Liver (tissue), 9 donors: Measurements from ENCODE around the gene ALKBH1. TPM values are rescaled to one million over a fixed set of nuclear protein-coding genes. Genes with fewer than 3 reads are reported as not detected.
"Not testable (repeated sequence)": the region's sequence is repeated elsewhere in the genome, so short reads cannot be mapped to it uniquely, and the experiment has no call there.

Experiments used
- DNase-seq: peaks from one replicate; pipeline ENCODE4 v3.0.0-alpha.2; 2017; ENCODE audit warnings: low spot score
- H3K27ac ChIP-seq, 2 donors: one replicate each; pipeline ENCODE4 v1.7.0; 2013; ENCODE audit warnings: inconsistent platforms in 2 of 2, low read length in 2 of 2, control low read depth in 1 of 2, low read depth in 1 of 2, mild to moderate bottlenecking in 1 of 2
- H3K27me3 ChIP-seq, 4 donors: one replicate each; pipeline versions ENCODE4 v1.6.1 to v1.7.0; 2013; ENCODE audit warnings: low read length in 3 of 4, inconsistent platforms in 1 of 4, mild to moderate bottlenecking in 1 of 4, moderate library complexity in 1 of 4; ENCODE audit not compliant: control insufficient read depth in 4 of 4, insufficient read depth in 4 of 4
- H3K36me3 ChIP-seq, 4 donors: one replicate each; pipeline versions ENCODE4 v1.6.1 to v1.7.0; 2013; ENCODE audit warnings: low read length in 3 of 4, mild to moderate bottlenecking in 3 of 4, low read depth in 1 of 4, moderate library complexity in 1 of 4; ENCODE audit not compliant: control insufficient read depth in 4 of 4, insufficient read depth in 3 of 4
- H3K4me1 ChIP-seq, 4 donors: one replicate each; pipeline versions ENCODE4 v1.6.1 to v1.7.0; 2013; ENCODE audit warnings: low read length in 3 of 4, mild to moderate bottlenecking in 3 of 4, moderate library complexity in 1 of 4; ENCODE audit not compliant: control insufficient read depth in 4 of 4, insufficient read depth in 4 of 4
- H3K4me3 ChIP-seq, 3 donors: one replicate each; pipeline versions ENCODE4 v1.6.1 to v1.7.0; 2013; ENCODE audit warnings: low read length in 3 of 3, control low read depth in 1 of 3, low read depth in 1 of 3, mild to moderate bottlenecking in 1 of 3
- H3K9ac ChIP-seq, 2 donors: one replicate each; pipeline ENCODE4 v1.7.0; 2013; ENCODE audit warnings: low read length in 2 of 2, mild to moderate bottlenecking in 2 of 2, moderate library complexity in 2 of 2, control low read depth in 1 of 2, low read depth in 1 of 2
- H3K9me3 ChIP-seq, 4 donors: one replicate each; pipeline versions ENCODE4 v1.6.1 to v1.7.0; 2013; ENCODE audit warnings: low read length in 3 of 4; ENCODE audit not compliant: control insufficient read depth in 4 of 4
- FOXA2 ChIP-seq: IDR thresholded peaks from 2 replicates; pipeline ENCODE4 v1.6.1; 2016; ENCODE audit warnings: antibody characterized with exemption
- GABPA ChIP-seq, 2 donors: IDR thresholded peaks in 1 of 2; conservative IDR thresholded peaks in 1 of 2; 2 replicates each; pipeline ENCODE4 v1.6.1; 2016; ENCODE audit warnings: antibody characterized with exemption in 2 of 2, mild to moderate bottlenecking in 1 of 2, moderate library complexity in 1 of 2
- HNF4G ChIP-seq: IDR thresholded peaks from 2 replicates; pipeline ENCODE4 v1.6.1; 2016; ENCODE audit warnings: antibody characterized with exemption
- JUND ChIP-seq, 2 donors: IDR thresholded peaks; 2 replicates each; pipeline ENCODE4 v1.6.1; 2016; ENCODE audit warnings: antibody characterized with exemption in 2 of 2
- MAX ChIP-seq: IDR thresholded peaks from 2 replicates; pipeline ENCODE4 v1.6.1; 2016; ENCODE audit warnings: antibody characterized with exemption
- RAD21 ChIP-seq, 2 donors: IDR thresholded peaks; 2 replicates each; pipeline ENCODE4 v1.6.1; 2016; ENCODE audit warnings: antibody characterized with exemption in 2 of 2, mild to moderate bottlenecking in 2 of 2
- REST ChIP-seq: IDR thresholded peaks from 2 replicates; pipeline ENCODE4 v1.6.1; 2016; ENCODE audit warnings: antibody characterized with exemption, mild to moderate bottlenecking
- RXRA ChIP-seq, 2 donors: IDR thresholded peaks; 2 replicates each; pipeline ENCODE4 v1.6.1; 2017 to 2018; ENCODE audit warnings: antibody characterized with exemption in 2 of 2, mild to moderate bottlenecking in 1 of 2
- TAF1 ChIP-seq: conservative IDR thresholded peaks from 2 replicates; pipeline ENCODE4 v1.6.1; 2016; ENCODE audit warnings: antibody characterized with exemption, mild to moderate bottlenecking
- YY1 ChIP-seq: IDR thresholded peaks from 2 replicates; pipeline ENCODE4 v1.6.1; 2016; ENCODE audit warnings: antibody characterized with exemption, mild to moderate bottlenecking
- WGBS: extraction: QIAGEN DNeasy Blood & Tissue Kit; methylation state at CpG from one replicate; pipeline ENCODE4 v1.1.7; 2013; 5-methylcytosine and 5-hydroxymethylcytosine counted together
- polyA plus RNA-seq, 2 donors: library from polyadenylated mRNA; stranded (reverse) in 1 of 2; unstranded in 1 of 2; fragments of 200-250 nt in 1 of 2; fragments of >200 nt in 1 of 2; fragmentation: Nextera tagmentation in 1 of 2; extraction: Ambion mirVana in 1 of 2; gene quantifications; one replicate each; pipeline versions ENCODE4 v1.2.1 to v1.2.3, GENCODE V29; 2013 to 2015
- total RNA-seq, 2 donors: library from RNA; depleted of rRNA; stranded (reverse); fragments of >200 nt; gene quantifications; one replicate each; pipeline ENCODE4 v1.2.3, GENCODE V29; 2014
- donor health status: healthy.
- donor health status: healthy.
- donor health status: healthy.
- donor health status: healthy.
- donor health status: healthy.

Gene ALKBH1
- total and polyA plus RNA-seq, 4 donors = 4.2 to 6.1 (median 5.0) TPM

DNA sequence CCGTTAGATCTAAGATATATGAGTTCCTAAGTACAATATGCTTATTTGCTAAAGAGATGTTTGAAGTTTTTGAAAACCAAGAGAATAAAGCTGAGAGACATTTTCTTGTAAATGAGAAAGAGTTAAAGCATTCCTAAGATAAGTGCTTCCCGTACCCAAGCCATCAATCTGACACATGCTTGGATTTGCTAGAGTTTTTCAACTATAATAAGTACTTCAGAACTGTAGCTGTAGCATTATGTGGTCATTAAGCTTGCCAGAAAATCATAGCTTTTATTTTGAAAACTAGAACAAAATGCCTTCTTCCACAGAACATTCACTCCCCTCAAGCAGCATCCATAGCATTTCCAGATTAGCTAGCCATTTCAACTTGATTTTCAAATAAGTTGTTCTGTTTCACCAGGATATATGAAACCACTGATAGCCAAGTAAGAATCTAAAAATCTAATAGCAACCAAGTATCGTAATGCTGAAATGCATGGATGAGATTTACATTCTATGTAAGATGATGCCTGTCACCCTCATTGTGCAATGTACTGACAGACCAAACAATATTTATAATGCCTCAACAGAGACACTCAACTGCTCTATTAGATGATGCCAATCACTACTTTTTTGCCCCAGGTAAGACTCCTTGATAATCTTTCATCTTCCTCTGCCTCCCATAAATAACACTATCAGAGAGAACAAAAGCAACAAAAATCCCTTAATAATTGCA lies 45.1 kb upstream of the ALKBH1 start:
- no peak overlapping the region for H3K9ac ChIP-seq
- H3K27ac ChIP-seq = no peak overlapping the region
- H3K9me3 ChIP-seq = no peaks in the 10 kb centered on the region
- peaks cover 8 to 53% (median 32%) of the 10 kb centered on the region in 4 donors for H3K36me3 ChIP-seq
- no peak for TF ChIP-seq RAD21 (IDR thresholded peaks at IDR 0.05)
- TF ChIP-seq FOXA2 = no peak
- TF ChIP-seq HNF4G = no peak
- TF ChIP-seq YY1 = no peak
- no peak for TF ChIP-seq RXRA (IDR thresholded peaks at IDR 0.05)
- TF ChIP-seq GABPA (IDR thresholded peaks at IDR 0.05 in 1 of 2, conservative IDR thresholded peaks at IDR 0.05 in 1 of 2) = no peak
- no peak for TF ChIP-seq TAF1
- no peaks in the 10 kb centered on the region for H3K27me3 ChIP-seq
- no peak overlapping the region for H3K4me3 ChIP-seq
- no peaks in the 10 kb centered on the region for H3K4me1 ChIP-seq
- DNase-seq = no peak
- 88% methylated on average over 3 of the region's 3 CpGs for WGBS

DNA sequence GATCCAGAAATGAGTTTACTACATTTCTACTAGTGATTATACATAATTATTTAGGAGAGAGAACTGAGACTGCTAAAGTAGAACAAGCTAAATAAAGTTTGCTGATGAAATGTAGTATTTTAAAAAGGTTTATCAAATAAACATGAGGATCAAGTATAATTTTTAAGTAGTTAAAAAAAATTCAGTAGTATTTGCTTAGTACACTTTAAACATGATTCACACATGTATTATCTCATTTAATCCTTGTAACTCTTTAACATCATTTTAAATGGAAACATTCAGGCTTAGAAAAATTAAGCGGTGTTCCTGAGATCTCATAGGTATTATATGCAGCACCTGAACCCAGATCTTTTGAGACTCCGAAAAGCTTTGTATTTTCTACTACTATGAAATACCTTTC lies 44.4 kb upstream of the ALKBH1 start:
- 98% methylated on average over 2 of the region's 2 CpGs for WGBS
- Histone ChIP-seq H3K27ac (no peak overlapping the region), H3K4me3 (no peak overlapping the region), H3K9me3 (no peaks in the 10 kb centered on the region), H3K4me1 (no peaks in the 10 kb centered on the region), H3K9ac (no peak overlapping the region), H3K36me3 (peaks cover 10 to 53% (median 33%) of the 10 kb centered on the region in 4 donors), H3K27me3 (no peaks in the 10 kb centered on the region)
- DNase-seq = no peak
- no peak for TF ChIP-seq TAF1
- no peak for TF ChIP-seq MAX
- no peak for TF ChIP-seq JUND (IDR thresholded peaks at IDR 0.05)
- no peak for TF ChIP-seq REST
- no peak for TF ChIP-seq RAD21 (IDR thresholded peaks at IDR 0.05)
- no peak for TF ChIP-seq HNF4G
- TF ChIP-seq YY1 = no peak

DNA sequence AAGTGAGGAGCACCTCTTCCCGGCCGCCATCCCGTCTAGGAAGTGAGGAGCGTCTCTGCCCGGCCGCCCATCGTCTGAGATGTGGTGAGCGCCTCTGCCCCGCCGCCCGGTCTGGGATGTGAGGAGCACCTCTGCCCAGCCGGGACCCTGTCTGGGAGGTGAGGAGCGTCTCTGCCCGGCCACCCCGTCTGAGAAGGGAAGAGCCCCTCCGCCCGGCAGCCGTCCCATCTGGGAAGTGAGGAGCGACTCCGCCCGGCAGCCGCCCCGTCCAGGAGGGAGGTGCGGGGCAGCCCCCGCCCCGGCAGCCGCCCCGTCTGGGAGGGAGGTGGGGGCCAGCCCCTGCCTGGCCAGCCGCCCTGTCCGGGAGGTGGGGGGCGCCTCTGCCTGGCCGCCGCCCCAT lies 39.6 kb upstream of the ALKBH1 start:
- 93% methylated on average over 33 of the region's 33 CpGs for WGBS
- DNase-seq, H3K4me1 ChIP-seq, H3K27ac ChIP-seq, H3K9ac ChIP-seq, H3K4me3 ChIP-seq, H3K27me3 ChIP-seq, H3K9me3 ChIP-seq: not testable (repeated sequence)
- H3K36me3 ChIP-seq = peaks cover 5 to 44% (median 40%) of the 10 kb centered on the region in 4 donors
